B cell (primary cell): ENCODE results near the gene KRT4. TPM values are rescaled to one million over a fixed set of nuclear protein-coding genes. Genes with fewer than 3 reads are reported as not detected.

ENCODE experiments used
- ATAC-seq: fragments of 200-7000 bp; cut with Tn5 transposase; one replicate; pipeline ENCODE4 v1.10.0; 2021; ENCODE audit warnings: low read depth, mild to moderate bottlenecking, moderate number of reproducible peaks, moderate library complexity
- CTCF ChIA-PET: fragments of 350-600 bp; sonication (Branson Sonifier 250); formaldehyde crosslinking; loops from one replicate; lab custom pipeline; 2021; ENCODE audit warnings: antibody characterized with exemption, inconsistent platforms; lab: Charles Lee
- POLR2A ChIA-PET: fragments of 350-600 bp; sonication (Branson Sonifier 250); formaldehyde crosslinking; loops from one replicate; lab custom pipeline; 2021; ENCODE audit warnings: antibody characterized with exemption; lab: Charles Lee
- DNase-seq: peaks from one replicate; pipeline ENCODE4 v3.0.0; 2013
- H2AFZ ChIP-seq: 2 replicates; pipeline ENCODE4 v1.6.1; 2012; ENCODE audit warnings: mild to moderate bottlenecking, low read depth, low read length; ENCODE audit not compliant: insufficient read depth, poor library complexity, severe bottlenecking
- H3K27ac ChIP-seq, 2 donors: 1 replicate in 1 of 2; 2 replicates in 1 of 2; pipeline ENCODE4 v1.5.1; 2012 to 2013; ENCODE audit warnings: low read length in 2 of 2, mild to moderate bottlenecking in 2 of 2, moderate library complexity in 1 of 2
- H3K27me3 ChIP-seq, 4 experiments: fragments of 200-600 bp in 1 of 4; sonication (generic) in 1 of 4; replicated peaks in 1 of 4; 1 replicate in 2 of 4; 2 replicates in 2 of 4; pipeline versions ENCODE4 v1.6.1 to v1.7.0; 2013 to 2016; ENCODE audit warnings: low read length in 3 of 4, mild to moderate bottlenecking in 2 of 4, mixed read lengths in 1 of 4, moderate library complexity in 1 of 4; ENCODE audit not compliant: insufficient read depth in 4 of 4, control insufficient read depth in 3 of 4; ENCODE audit errors: control extremely low read depth in 1 of 4
- H3K36me3 ChIP-seq, 2 experiments: replicated peaks in 1 of 2; 1 replicate in 1 of 2; 2 replicates in 1 of 2; pipeline versions ENCODE4 v1.6.1 to v1.7.1; 2013; ENCODE audit warnings: low read length in 1 of 2; ENCODE audit not compliant: insufficient read depth in 2 of 2, control insufficient read depth in 1 of 2; ENCODE audit errors: control extremely low read depth in 1 of 2, extremely low read depth in 1 of 2
- H3K4me1 ChIP-seq, 2 donors: fragments of 200-600 bp in 1 of 2; sonication (generic) in 1 of 2; 1 replicate in 1 of 2; 2 replicates in 1 of 2; pipeline versions ENCODE4 v1.5.1 to v1.6.1; 2013 to 2017; ENCODE audit warnings: low read length in 2 of 2; ENCODE audit not compliant: control insufficient read depth in 2 of 2, insufficient read depth in 2 of 2
- H3K4me2 ChIP-seq: replicated peaks from 2 replicates; pipeline ENCODE3; 2012; ENCODE audit warnings: mild to moderate bottlenecking, low read depth, low read length; ENCODE audit not compliant: poor library complexity, severe bottlenecking
- H3K4me3 ChIP-seq, 5 experiments: fragments of 200-600 bp in 1 of 5; sonication (generic) in 1 of 5; 1 replicate in 3 of 5; 2 replicates in 2 of 5; pipeline versions ENCODE4 v1.5.1 to v1.7.0; 2011 to 2016; ENCODE audit warnings: low read length in 4 of 5, mild to moderate bottlenecking in 4 of 5, low read depth in 2 of 5, control low read depth in 1 of 5, moderate library complexity in 1 of 5; ENCODE audit not compliant: insufficient read depth in 1 of 5; ENCODE audit errors: control extremely low read depth in 1 of 5, extremely low read depth in 1 of 5
- H3K79me2 ChIP-seq: fragments of 200-600 bp; sonication (generic); one replicate; pipeline ENCODE4 v1.6.0; 2016; ENCODE audit warnings: low read length; ENCODE audit not compliant: control insufficient read depth, insufficient read depth
- H3K9ac ChIP-seq: fragments of 200-600 bp; sonication (generic); 2 replicates; pipeline ENCODE4 v1.6.1; 2017; ENCODE audit warnings: mild to moderate bottlenecking, low read length, moderate library complexity
- H3K9me3 ChIP-seq, 3 donors: one replicate each; pipeline versions ENCODE4 v1.6.1 to v1.7.1; 2013; ENCODE audit warnings: low read length in 2 of 3; ENCODE audit not compliant: control insufficient read depth in 2 of 3, insufficient read depth in 1 of 3; ENCODE audit errors: control extremely low read depth in 1 of 3
- H4K20me1 ChIP-seq: 2 replicates; pipeline ENCODE4 v1.6.0; 2012; ENCODE audit warnings: mild to moderate bottlenecking, low read length; ENCODE audit not compliant: insufficient read depth, control insufficient read depth, poor library complexity, severe bottlenecking
- H3K27ac Mint-ChIP-seq: one replicate; pipeline ENCODE4 v1.8.0; 2021; ENCODE audit warnings: mixed read lengths
- H3K27me3 Mint-ChIP-seq: one replicate; pipeline ENCODE4 v1.8.0; 2021; ENCODE audit warnings: mixed read lengths
- H3K4me1 Mint-ChIP-seq: one replicate; pipeline ENCODE4 v1.8.0; 2021; ENCODE audit warnings: mixed read lengths
- H3K4me3 Mint-ChIP-seq: one replicate; pipeline ENCODE4 v1.8.0; 2021; ENCODE audit warnings: mixed read lengths
- H3K9me3 Mint-ChIP-seq: one replicate; pipeline ENCODE4 v1.8.0; 2022; ENCODE audit warnings: mixed read lengths; ENCODE audit not compliant: insufficient read depth
- CTCF ChIP-seq: fragments of 200-600 bp; IDR thresholded peaks from one replicate; pipeline ENCODE4 v1.8.0; 2022; ENCODE audit warnings: antibody characterized with exemption, mild to moderate bottlenecking
- EZH2 ChIP-seq: IDR thresholded peaks from 2 replicates; pipeline ENCODE4 v1.6.1; 2012; ENCODE audit warnings: borderline replicate concordance, low read depth, mild to moderate bottlenecking, moderate library complexity, low read length; ENCODE audit not compliant: insufficient read depth, poor library complexity, severe bottlenecking
- WGBS: methylation state at CpG from one replicate; pipeline ENCODE4 v1.1.5; 2013; ENCODE audit warnings: missing lambda C conversion rate; ENCODE audit not compliant: insufficient coverage; 5-methylcytosine and 5-hydroxymethylcytosine counted together
- intact Hi-C: fragments of 100-400 bp; cut with micrococcal nuclease; formaldehyde crosslinking; loops from one replicate; pipeline ENCODE4 v1.10.0; 2022
- polyA plus RNA-seq: library from polyadenylated mRNA; depleted of rRNA; stranded (reverse); fragments of >200 nt; gene quantifications from 2 replicates; pipeline ENCODE4 v1.2.3, GENCODE V29; 2012
- total RNA-seq, 2 donors: library from RNA; stranded (reverse); fragments of 120-200 nt in 1 of 2; gene quantifications; 1 replicate in 1 of 2; 2 replicates in 1 of 2; pipeline versions ENCODE4 v1.2.3 to v1.2.4, GENCODE V29; 2013 to 2022

The KRT4 gene
- total and polyA plus RNA-seq, 2 donors (not counting 1 experiment from before 2014, with no cell fraction given), result not detected

GRCh38 chr12:52792185-52793029 is 21.5 kb downstream of the KRT4 start:
- H3K9me3 Mint-ChIP-seq, result no peaks in the 10 kb centered on the region
- ChIA-PET CTCF (no interaction called here), POLR2A (no interaction called here)
- H4K20me1 ChIP-seq, result no peaks in the 10 kb centered on the region
- H3K27ac ChIP-seq, result no peak overlapping the region
- no peak overlapping the region for H3K27ac Mint-ChIP-seq
- intact Hi-C loops, result no loop called here
- H3K4me2 ChIP-seq, result no peak overlapping the region
- H3K4me1 ChIP-seq, result no peaks in the 10 kb centered on the region
- no peak overlapping the region for H2AFZ ChIP-seq
- peaks cover 39% of the 10 kb centered on the region for H3K27me3 Mint-ChIP-seq
- H3K36me3 ChIP-seq, result no peaks in the 10 kb centered on the region
- peaks cover 0 to 16% (median 4%) of the 10 kb centered on the region in 4 experiments for H3K27me3 ChIP-seq
- no peak for ATAC-seq
- H3K4me3 ChIP-seq, result no peak overlapping the region
- H3K4me3 Mint-ChIP-seq, result no peak overlapping the region
- no peak overlapping the region for H3K9ac ChIP-seq
- TF ChIP-seq CTCF (no peak), EZH2 (no peak)
- WGBS, result 84% methylated on average over 9 of the region's 10 CpGs
- H3K4me1 Mint-ChIP-seq, result no peaks in the 10 kb centered on the region
- DNase-seq, result no peak
- no peaks in the 10 kb centered on the region for H3K79me2 ChIP-seq
- peaks cover 0 to 5% (median 0%) of the 10 kb centered on the region in 3 donors for H3K9me3 ChIP-seq
